DOHH2 (cell line): ENCODE measurements around the gene SPATA21.

ENCODE experiments used
- CTCF ChIP-seq: fragments of 200-600 bp; sonication (generic); IDR thresholded peaks from one replicate; pipeline ENCODE4 v1.5.1; 2014; ENCODE audit warnings: antibody characterized with exemption, mild to moderate bottlenecking, low read depth, low read length; ENCODE audit not compliant: poor library complexity, severe bottlenecking
- EZH2phosphoT487 ChIP-seq: fragments of 200-600 bp; sonication (generic); IDR thresholded peaks from 2 replicates; pipeline ENCODE4 v1.6.1; 2017; ENCODE audit warnings: borderline replicate concordance, mild to moderate bottlenecking, antibody characterized with exemption, low read length, moderate library complexity, mixed read lengths

GRCh38 chr1:16397120-16397519 lies 40.1 kb downstream of the SPATA21 start:
- TF ChIP-seq CTCF (no peak), EZH2phosphoT487 (no peak)
